ENCODE data around the gene DSTYK. TPM values are rescaled to one million over a fixed set of nuclear protein-coding genes. Genes with fewer than 3 reads are reported as not detected.
"Not testable (repeated sequence)": the region's sequence is repeated elsewhere in the genome, so short reads cannot be mapped to it uniquely, and the experiment has no call there.

DSTYK gene
- total RNA-seq, 1 donor from 2014 or later, result 13.4 TPM

- DNase-seq, result no peak
Observed at GRCh38 chr1:205214756-205215155, 3.3 kb upstream of the DSTYK start.

- no peak for DNase-seq
Observed at GRCh38 chr1:205211839-205212536, 486 bp upstream of the DSTYK start.

- DNase-seq, result no peak
Observed at GRCh38 chr1:205210756-205211168, 740 bp downstream of the DSTYK start.

GRCh38 chr1:205208811-205209210 lies 2.7 kb downstream of the DSTYK start:
- no peak for DNase-seq

- DNase-seq, result no peak
Observed at GRCh38 chr1:205205055-205205454, 6.4 kb downstream of the DSTYK start.

- no peak for DNase-seq
Observed at GRCh38 chr1:205204552-205204951, 7.0 kb downstream of the DSTYK start.

- no peak for DNase-seq
Observed at GRCh38 chr1:205199931-205200299, 11.6 kb downstream of the DSTYK start.

GRCh38 chr1:205199090-205199930 lies 12.2 kb downstream of the DSTYK start:
- DNase-seq, result no peak

GRCh38 chr1:205192287-205192686 lies 19.2 kb downstream of the DSTYK start:
- no peak for DNase-seq

GRCh38 chr1:205191622-205192021 lies 19.9 kb downstream of the DSTYK start:
- no peak for DNase-seq

- no peak for DNase-seq
Observed at GRCh38 chr1:205190845-205191577, 20.5 kb downstream of the DSTYK start.

GRCh38 chr1:205189131-205189530 lies 22.4 kb downstream of the DSTYK start:
- no peak for DNase-seq

GRCh38 chr1:205188596-205188995 lies 22.9 kb downstream of the DSTYK start:
- no peak for DNase-seq

- DNase-seq, result no peak
Observed at GRCh38 chr1:205188098-205188497, 23.4 kb downstream of the DSTYK start.

GRCh38 chr1:205187420-205187819 lies 24.1 kb downstream of the DSTYK start:
- DNase-seq, result no peak

- peak; percentile 2 for DNase-seq
Observed at GRCh38 chr1:205186191-205186590, 25.3 kb downstream of the DSTYK start.

- no peak for DNase-seq
Observed at GRCh38 chr1:205183676-205184335, 27.7 kb downstream of the DSTYK start.

- DNase-seq, result no peak
Observed at GRCh38 chr1:205182930-205183329, 28.6 kb downstream of the DSTYK start.

GRCh38 chr1:205180331-205180730 lies 31.2 kb downstream of the DSTYK start:
- DNase-seq, result not testable (repeated sequence)

- DNase-seq, result no peak
Observed at GRCh38 chr1:205179842-205180241, 31.7 kb downstream of the DSTYK start.

GRCh38 chr1:205172729-205173366 lies 38.7 kb downstream of the DSTYK start:
- no peak for DNase-seq

GRCh38 chr1:205171369-205171768 lies 40.1 kb downstream of the DSTYK start:
- DNase-seq, result no peak
